Kidney glomerular epithelial cell (primary cell): ENCODE data around the gene UBE2I.

Experiments used
- DNase-seq: peaks from one replicate; lab custom pipeline; 2025; lab: John Stamatoyannopoulos, UW

The UBE2I gene

GRCh38 chr16:1361685-1362360, 52.4 kb downstream of the UBE2I start:
- no peak for DNase-seq

- DNase-seq, result no peak
These were observed 53.4 kb downstream of the UBE2I start for GRCh38 chr16:1362807-1363206.

GRCh38 chr16:1363501-1364041, 54.1 kb downstream of the UBE2I start:
- no peak for DNase-seq

GRCh38 chr16:1364510-1364909, 55.1 kb downstream of the UBE2I start:
- no peak for DNase-seq

- no peak for DNase-seq
These were observed 56.8 kb downstream of the UBE2I start for GRCh38 chr16:1366060-1366711.

- DNase-seq, result no peak
These were observed 57.4 kb downstream of the UBE2I start for GRCh38 chr16:1366712-1367299.

- DNase-seq, result no peak
These were observed 58.2 kb downstream of the UBE2I start for GRCh38 chr16:1367486-1368174.

- no peak for DNase-seq
These were observed 61.9 kb downstream of the UBE2I start for GRCh38 chr16:1371054-1371978.

- no peak for DNase-seq
These were observed 63.0 kb downstream of the UBE2I start for GRCh38 chr16:1372292-1372950.

- no peak for DNase-seq
These were observed 65.2 kb downstream of the UBE2I start for GRCh38 chr16:1374418-1375297.

- DNase-seq, result no peak
These were observed 65.8 kb downstream of the UBE2I start for GRCh38 chr16:1375298-1375640.

- no peak for DNase-seq
These were observed 66.4 kb downstream of the UBE2I start for GRCh38 chr16:1375741-1376410.
